Germinal center (tissue), 1 donor: ENCODE data around the gene LCN2.

Experiments used
- DNase-seq: peaks from one replicate; pipeline ENCODE4 v3.0.0; 2012; ENCODE audit warnings: mixed read lengths, low spot score

LCN2 gene

GRCh38 chr9:128201441-128202369 is 52.5 kb downstream of the LCN2 start:
- no peak for DNase-seq

DNA sequence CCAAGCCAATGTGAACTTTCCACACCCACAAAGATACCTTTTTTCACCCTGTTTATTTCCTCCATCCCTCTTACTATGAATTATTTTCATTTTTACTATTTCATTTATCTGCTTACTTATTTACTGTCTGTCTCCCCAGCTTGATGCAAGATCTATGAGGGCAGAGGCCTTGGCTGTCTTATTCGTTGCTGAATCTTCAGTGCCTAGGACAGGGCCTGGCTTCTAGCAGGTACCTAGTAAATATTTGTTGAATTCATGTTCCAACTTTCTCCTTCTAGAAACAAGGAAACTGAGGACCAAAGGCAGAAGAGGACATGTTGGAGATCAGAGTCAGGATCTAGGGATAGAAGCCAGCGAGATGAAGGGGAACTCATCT is 53.4 kb downstream of the LCN2 start:
- DNase-seq: no peak
